H1 (cell line): Measurements from ENCODE around the gene MX1. TPM values are rescaled to one million over a fixed set of nuclear protein-coding genes. Genes with fewer than 3 reads are reported as not detected.
A peak's percentile ranks its signal among the peaks of the same experiment; 100 is the strongest.

Experiments
- CTCF ChIA-PET: fragments of 300-600 bp; sonication (Branson Sonifier 250); formaldehyde crosslinking; loops from one replicate; lab custom pipeline; 2021; ENCODE audit not compliant: partially characterized antibody; lab: Charles Lee
- POLR2A ChIA-PET: fragments of 300-600 bp; sonication (Branson Sonifier 250); formaldehyde crosslinking; loops from one replicate; lab custom pipeline; 2021; ENCODE audit warnings: inconsistent platforms; ENCODE audit not compliant: partially characterized antibody; lab: Charles Lee
- DNase-seq, 2 experiments: peaks; one replicate each; pipeline versions ENCODE4 v3.0.0 to v3.0.0-alpha.2; 2010 to 2022; ENCODE audit warnings: low spot score in 2 of 2, low read depth in 1 of 2, mixed read lengths in 1 of 2
- FAIRE-seq: peaks from 2 replicates; lab custom pipeline; 2011; peaks lifted over from hg19 to GRCh38; lab: Jason Lieb, UNC
- H2AFZ ChIP-seq: 2 replicates; pipeline ENCODE4 v1.8.1; 2012; ENCODE audit warnings: low read length, inconsistent platforms
- H2AK5ac ChIP-seq: 2 replicates; pipeline ENCODE4 v1.6.1; 2013; ENCODE audit warnings: low read depth, low read length
- H2BK120ac ChIP-seq: replicated peaks from 2 replicates; pipeline ENCODE3; 2013; ENCODE audit warnings: low read depth, low read length, inconsistent platforms
- H2BK12ac ChIP-seq: 2 replicates; pipeline ENCODE4 v1.6.1; 2013; ENCODE audit warnings: low read depth, low read length
- H2BK15ac ChIP-seq: 2 replicates; pipeline ENCODE4 v1.6.1; 2013; ENCODE audit warnings: low read length
- H2BK20ac ChIP-seq: 2 replicates; pipeline ENCODE4 v1.6.1; 2013; ENCODE audit warnings: low read length
- H2BK5ac ChIP-seq: 2 replicates; pipeline ENCODE4 v1.6.1; 2013; ENCODE audit warnings: low read depth, low read length
- H3K14ac ChIP-seq: 2 replicates; pipeline ENCODE4 v1.6.1; 2013; ENCODE audit warnings: inconsistent platforms; ENCODE audit not compliant: insufficient read length
- H3K18ac ChIP-seq: 2 replicates; pipeline ENCODE4 v1.6.1; 2013; ENCODE audit warnings: low read length; ENCODE audit errors: extremely low read depth
- H3K23ac ChIP-seq: 2 replicates; pipeline ENCODE4 v1.6.1; 2013; ENCODE audit warnings: inconsistent platforms; ENCODE audit not compliant: insufficient read length
- H3K23me2 ChIP-seq: 2 replicates; pipeline ENCODE4 v1.6.1; 2013; ENCODE audit warnings: low read depth, low read length
- H3K27ac ChIP-seq: 2 replicates; pipeline ENCODE4 v1.6.1; 2011; ENCODE audit warnings: low read depth, low read length, inconsistent platforms
- H3K27me3 ChIP-seq, 4 experiments: replicated peaks in 1 of 4; 1 replicate in 1 of 4; 2 replicates in 3 of 4; pipeline versions ENCODE4 v1.6.1 to v1.8.1; 2011 to 2013; ENCODE audit warnings: low read length in 3 of 4, mild to moderate bottlenecking in 3 of 4, inconsistent platforms in 2 of 4, mixed read lengths in 2 of 4, moderate library complexity in 1 of 4; ENCODE audit not compliant: control insufficient read depth in 3 of 4, insufficient read depth in 3 of 4; ENCODE audit errors: extremely low read depth in 1 of 4
- H3K36me3 ChIP-seq, 4 experiments: 2 replicates each; pipeline versions ENCODE4 v1.6.1 to v1.8.1; 2011 to 2013; ENCODE audit warnings: mild to moderate bottlenecking in 4 of 4, low read length in 3 of 4, moderate library complexity in 2 of 4, control low read depth in 1 of 4, inconsistent platforms in 1 of 4; ENCODE audit not compliant: insufficient read depth in 4 of 4, control insufficient read depth in 2 of 4
- H3K4ac ChIP-seq: replicated peaks from 2 replicates; pipeline ENCODE3; 2013; ENCODE audit warnings: low read length, low read depth, mixed read lengths, inconsistent platforms; ENCODE audit not compliant: insufficient read length
- H3K4me1 ChIP-seq, 4 experiments: replicated peaks in 1 of 4; 1 replicate in 1 of 4; 2 replicates in 3 of 4; pipeline versions ENCODE4 v1.6.1 to v1.8.1; 2011 to 2013; ENCODE audit warnings: low read length in 3 of 4, inconsistent platforms in 2 of 4, mixed read lengths in 1 of 4; ENCODE audit not compliant: insufficient read depth in 4 of 4, control insufficient read depth in 3 of 4
- H3K4me2 ChIP-seq, 2 experiments: 2 replicates each; pipeline versions ENCODE4 v1.6.1 to v1.8.1; 2011 to 2013; ENCODE audit warnings: low read depth in 2 of 2, low read length in 2 of 2, control low read depth in 1 of 2, inconsistent platforms in 1 of 2, mild to moderate bottlenecking in 1 of 2; ENCODE audit not compliant: insufficient read depth in 1 of 2
- H3K4me3 ChIP-seq, 4 experiments: fragments of 200-600, 300-600 bp in 1 of 4; sonication (generic), shearing (Covaris generic), sonication (Bioruptor Twin) in 1 of 4; 2 replicates each; pipeline versions ENCODE4 v1.5.1 to v1.8.1; 2011 to 2016; ENCODE audit warnings: low read length in 4 of 4, low read depth in 3 of 4, control low read depth in 2 of 4, inconsistent platforms in 2 of 4, mild to moderate bottlenecking in 2 of 4, mixed read lengths in 1 of 4, moderate library complexity in 1 of 4; ENCODE audit not compliant: insufficient read depth in 2 of 4; ENCODE audit errors: extremely low read depth in 1 of 4
- H3K56ac ChIP-seq: replicated peaks from 2 replicates; pipeline ENCODE3; 2013; ENCODE audit warnings: low read depth, mild to moderate bottlenecking, mixed read lengths, low read length, inconsistent platforms; ENCODE audit not compliant: insufficient read length
- H3K79me1 ChIP-seq: 2 replicates; pipeline ENCODE4 v1.6.1; 2013; ENCODE audit warnings: low read depth, low read length, control low read depth
- H3K79me2 ChIP-seq, 2 experiments: 2 replicates each; pipeline versions ENCODE4 v1.6.1 to v1.8.1; 2012 to 2013; ENCODE audit warnings: low read length in 2 of 2, mild to moderate bottlenecking in 2 of 2, inconsistent platforms in 1 of 2; ENCODE audit not compliant: insufficient read depth in 2 of 2, control insufficient read depth in 1 of 2
- H3K9ac ChIP-seq, 4 experiments: replicated peaks in 1 of 4; 1 replicate in 1 of 4; 2 replicates in 3 of 4; pipeline versions ENCODE4 v1.6.1 to v1.8.1; 2011 to 2013; ENCODE audit warnings: low read depth in 3 of 4, low read length in 3 of 4, control low read depth in 2 of 4, mild to moderate bottlenecking in 2 of 4, moderate library complexity in 2 of 4, inconsistent platforms in 1 of 4; ENCODE audit errors: extremely low read depth in 1 of 4
- H3K9me3 ChIP-seq, 2 experiments: 2 replicates each; pipeline versions ENCODE4 v1.6.1 to v1.8.1; 2012 to 2013; ENCODE audit warnings: mild to moderate bottlenecking in 2 of 2, moderate library complexity in 2 of 2, control low read depth in 1 of 2, inconsistent platforms in 1 of 2, low read depth in 1 of 2, low read length in 1 of 2, mixed read lengths in 1 of 2; ENCODE audit not compliant: insufficient read depth in 2 of 2
- H4K20me1 ChIP-seq, 2 experiments: replicated peaks in 1 of 2; 2 replicates each; pipeline versions ENCODE3 to v1.8.1; 2011 to 2013; ENCODE audit warnings: inconsistent platforms in 2 of 2, low read length in 2 of 2, mild to moderate bottlenecking in 1 of 2; ENCODE audit not compliant: insufficient read depth in 2 of 2, control insufficient read depth in 1 of 2
- H4K5ac ChIP-seq: 2 replicates; pipeline ENCODE4 v1.6.1; 2013; ENCODE audit warnings: low read length, low read depth, mixed read lengths, inconsistent platforms; ENCODE audit not compliant: insufficient read length
- H4K8ac ChIP-seq: 2 replicates; pipeline ENCODE4 v1.8.0; 2013; ENCODE audit warnings: mild to moderate bottlenecking, moderate library complexity, low read length, inconsistent platforms; ENCODE audit not compliant: insufficient read depth; ENCODE audit errors: extremely low read depth
- H4K91ac ChIP-seq: replicated peaks from 2 replicates; pipeline ENCODE3; 2013; ENCODE audit warnings: low read length, mixed read lengths, inconsistent platforms; ENCODE audit not compliant: insufficient read length
- CREB1 ChIP-seq: IDR thresholded peaks from 2 replicates; pipeline ENCODE4 v1.6.1; 2012; ENCODE audit warnings: inconsistent platforms
- CTCF ChIP-seq, 3 experiments: IDR thresholded peaks; 1 replicate in 2 of 3; 2 replicates in 1 of 3; pipeline versions ENCODE4 v1.5.1 to v1.6.1; 2011; ENCODE audit warnings: low read length in 3 of 3, mild to moderate bottlenecking in 3 of 3, inconsistent platforms in 2 of 3, low read depth in 1 of 3, moderate library complexity in 1 of 3; ENCODE audit not compliant: insufficient read depth in 1 of 3; ENCODE audit errors: control extremely low read depth in 1 of 3
- EP300 ChIP-seq, 2 experiments: IDR thresholded peaks; 1 replicate in 1 of 2; 2 replicates in 1 of 2; pipeline ENCODE4 v1.6.1; 2011 to 2012; ENCODE audit warnings: low read depth in 2 of 2, low read length in 2 of 2, mild to moderate bottlenecking in 2 of 2, borderline replicate concordance in 1 of 2, inconsistent platforms in 1 of 2, moderate library complexity in 1 of 2
- EZH2 ChIP-seq: fragments of 200-600 bp; sonication (generic); IDR thresholded peaks from 2 replicates; pipeline ENCODE4 v1.7.1; 2012; ENCODE audit warnings: low read depth, mild to moderate bottlenecking, moderate library complexity, low read length, inconsistent platforms; ENCODE audit not compliant: severe bottlenecking
- JUND ChIP-seq: IDR thresholded peaks from 2 replicates; pipeline ENCODE4 v1.6.1; 2011; ENCODE audit warnings: mild to moderate bottlenecking, improper control_type of control experiment, low read length
- RAD21 ChIP-seq, 2 experiments: IDR thresholded peaks in 1 of 2; conservative IDR thresholded peaks in 1 of 2; 2 replicates each; pipeline ENCODE4 v1.6.1; 2011; ENCODE audit warnings: low read depth in 2 of 2, low read length in 2 of 2, improper control_type of control experiment in 1 of 2, inconsistent platforms in 1 of 2, mild to moderate bottlenecking in 1 of 2, moderate library complexity in 1 of 2
- SIN3A ChIP-seq, 2 experiments: IDR thresholded peaks in 1 of 2; conservative IDR thresholded peaks in 1 of 2; 2 replicates each; pipeline ENCODE4 v1.6.1; 2011 to 2012; ENCODE audit warnings: low read length in 2 of 2, improper control_type of control experiment in 1 of 2, low read depth in 1 of 2, mild to moderate bottlenecking in 1 of 2
- SP2 ChIP-seq: IDR thresholded peaks from 2 replicates; pipeline ENCODE4 v1.6.1; 2012; ENCODE audit warnings: mild to moderate bottlenecking, low read length, inconsistent platforms
- SP4 ChIP-seq: IDR thresholded peaks from 2 replicates; pipeline ENCODE4 v1.6.1; 2012; ENCODE audit warnings: low read length, inconsistent platforms
- TAF1 ChIP-seq: IDR thresholded peaks from 2 replicates; pipeline ENCODE4 v1.6.1; 2011; ENCODE audit warnings: mild to moderate bottlenecking, low read depth, low read length
- ZNF274 ChIP-seq: IDR thresholded peaks from 2 replicates; pipeline ENCODE4 v1.7.0; 2012; ENCODE audit warnings: low read length, borderline replicate concordance; ENCODE audit errors: extremely low read depth
- WGBS, 2 experiments: shearing (Covaris generic) in 1 of 2; methylation state at CpG; one replicate each; pipeline versions ENCODE4 v1.1.6 to v1.1.7; 2013 to 2015; ENCODE audit warnings: low lambda C conversion rate in 2 of 2, mixed read lengths in 2 of 2, inconsistent platforms in 1 of 2, low coverage in 1 of 2, missing lambda C conversion rate in 1 of 2; ENCODE audit not compliant: insufficient replicate concordance in 2 of 2, insufficient coverage in 1 of 2, insufficient read length in 1 of 2; ENCODE audit errors: extremely low coverage in 1 of 2, missing lambda C conversion rate in 1 of 2; 5-methylcytosine and 5-hydroxymethylcytosine counted together
- polyA plus RNA-seq, 7 experiments: library from polyadenylated mRNA; depleted of rRNA in 3 of 7; stranded (reverse) in 5 of 7; unstranded in 2 of 7; fragments of >200 nt in 5 of 7; fragments of 200-250 nt in 2 of 7; gene quantifications; 1 replicate in 5 of 7; 2 replicates in 1 of 7; 4 replicates in 1 of 7; pipeline versions ENCODE4 v1.2.1 to v1.2.3, GENCODE V29; 2011 to 2013; ENCODE audit warnings: missing spikeins in 2 of 7, mixed read lengths in 2 of 7
- total RNA-seq: library from RNA; stranded (reverse); fragmentation: NEBNext Ultra II Directional; extraction: Animal tissue kit (Norgen Biotek cat#: 25700); gene quantifications from 2 replicates; pipeline ENCODE4 v1.2.1, GENCODE V29; 2021

The MX1 gene
- total and polyA plus RNA-seq, 2 of the 8 experiments (the other 6 are each of a cell fraction or from before 2014, with no cell fraction given) = 3.8 to 5.7 TPM

DNA sequence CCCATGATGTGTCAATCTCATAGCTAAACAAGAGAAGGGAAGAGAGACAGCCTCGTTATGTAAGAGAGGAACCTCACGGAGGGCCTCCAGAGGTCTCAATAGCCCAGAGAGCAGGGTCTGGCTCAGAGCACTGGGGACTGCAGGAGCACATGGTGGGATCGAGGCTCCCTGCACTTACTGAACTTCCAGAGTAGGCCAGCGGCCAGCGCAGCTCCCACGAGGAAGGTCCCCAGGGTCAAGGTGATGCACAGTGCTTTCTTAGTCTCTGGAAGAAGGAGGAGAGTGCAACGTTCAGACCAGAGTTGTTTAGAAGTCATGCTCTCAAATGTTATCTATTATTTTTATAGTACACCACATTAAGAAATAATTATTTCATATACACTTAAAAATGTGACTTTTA lies 63.3 kb downstream of the MX1 start:
- peak overlapping the region; percentile 80; the same call in 1 of the 2 replicates for H4K8ac ChIP-seq
- no peak overlapping the region for H4K5ac ChIP-seq
- POLR2A ChIA-PET = no interaction called here
- FAIRE-seq (no peak), DNase-seq (no peak)
- H2AFZ ChIP-seq = no peak overlapping the region
- H3K79me1 ChIP-seq = no peaks in the 10 kb centered on the region
- H3K4me3 ChIP-seq = no peak overlapping the region
- no peak overlapping the region for H3K14ac ChIP-seq
- H2AK5ac ChIP-seq = no peak overlapping the region
- no peak overlapping the region for H2BK120ac ChIP-seq
- CTCF ChIA-PET = interaction anchor here (1.3 kb wide), 1 partner anchor 207 kb away, joined by 5 read pairs; no protein-coding TSS in a partner anchor
- no peak overlapping the region for H3K4me2 ChIP-seq
- H4K20me1 ChIP-seq = no peaks in the 10 kb centered on the region
- H3K36me3 ChIP-seq = peaks cover 0 to 8% (median under 1%) of the 10 kb centered on the region in 4 experiments; a peak in 3 of 8 replicates
- H3K4ac ChIP-seq = no peak overlapping the region
- H3K79me2 ChIP-seq = no peaks in the 10 kb centered on the region
- H3K27me3 ChIP-seq = no peaks in the 10 kb centered on the region
- H3K18ac ChIP-seq = no peak overlapping the region
- no peak overlapping the region for H3K9ac ChIP-seq
- H2BK5ac ChIP-seq = no peak overlapping the region
- WGBS, 2 experiments = 93% methylated on average over 7 of the region's 7 CpGs; no CpG with 5 or more reads in 1 of the 2 experiments
- peaks cover 1% of the 10 kb centered on the region; the same call in 1 of the 2 replicates for H3K23me2 ChIP-seq
- no peak overlapping the region for H3K27ac ChIP-seq
- H3K4me1 ChIP-seq = no peaks in the 10 kb centered on the region
- no peak overlapping the region for H3K56ac ChIP-seq
- no peak overlapping the region for H4K91ac ChIP-seq
- no peak overlapping the region for H2BK15ac ChIP-seq
- no peak overlapping the region for H3K23ac ChIP-seq
- H2BK12ac ChIP-seq = no peak overlapping the region
- H2BK20ac ChIP-seq = no peak overlapping the region
- no peaks in the 10 kb centered on the region for H3K9me3 ChIP-seq
- TF ChIP-seq CTCF (IDR thresholded peaks at IDR 0.05; ENCODE audit: control extremely low read depth in 1 of 3, insufficient read depth in 1 of 3, low read depth in 1 of 3, low read length in 3 of 3) (no peak), TAF1 (no peak), EP300 (IDR thresholded peaks at IDR 0.05; ENCODE audit: borderline replicate concordance in 1 of 2, low read depth in 2 of 2, low read length in 2 of 2) (no peak), CREB1 (no peak), EZH2 (no peak), SP4 (no peak), ZNF274 (no peak), SP2 (no peak), RAD21 (IDR thresholded peaks at IDR 0.05 in 1 of 2, conservative IDR thresholded peaks at IDR 0.05 in 1 of 2; ENCODE audit: low read depth in 2 of 2, low read length in 2 of 2) (no peak), SIN3A (conservative IDR thresholded peaks at IDR 0.05 in 1 of 2, IDR thresholded peaks at IDR 0.05 in 1 of 2; ENCODE audit: low read depth in 1 of 2, low read length in 2 of 2) (no peak), JUND (no peak)
